Activated naive CD4-positive, alpha-beta T cell treated with anti-CD3 and anti-CD28 coated beads, Interleukin-2, amount 50 U/mL, for 16 hours (primary cell): ENCODE results near the gene PACS2.

Experiments
- DNase-seq: peaks from one replicate; pipeline ENCODE4 v3.0.0-alpha.2; 2020

Gene PACS2

DNA sequence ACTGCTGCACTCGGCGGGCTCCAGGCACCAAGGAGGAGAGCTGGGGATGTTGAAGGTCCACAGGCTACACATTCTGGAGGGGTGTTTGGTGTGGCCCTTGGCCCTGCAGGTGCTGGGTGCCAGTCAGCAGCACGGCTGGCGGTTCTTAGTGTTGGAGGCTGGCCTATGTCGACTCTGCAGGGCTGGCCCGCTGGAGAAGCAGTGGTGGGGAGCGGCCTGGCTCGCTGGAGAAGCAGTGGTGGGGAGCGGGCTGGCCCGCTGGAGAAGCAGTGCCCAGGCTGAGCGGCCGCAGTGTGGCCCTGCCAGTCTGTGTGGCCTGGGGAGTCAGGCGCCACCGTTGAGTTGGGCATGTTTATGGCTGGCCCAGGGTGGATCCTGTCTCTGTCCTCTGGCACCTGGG, 132.4 kb downstream of the PACS2 start:
- no peak for DNase-seq
